Transverse colon (tissue), 4 donors: ENCODE measurements around the gene GNRHR.
"Not testable (repeated sequence)": the region's sequence is repeated elsewhere in the genome, so short reads cannot be mapped to it uniquely, and the experiment has no call there.

Source experiments
- EP300 ChIP-seq: sonication (generic); formaldehyde crosslinking; IDR thresholded peaks from one replicate; pipeline ENCODE4 v1.6.1; 2017; ENCODE audit warnings: antibody characterized with exemption, low read depth
- POLR2A ChIP-seq: fragments of 450-650 bp; IDR thresholded peaks from one replicate; pipeline ENCODE4 v1.6.1; 2016; ENCODE audit warnings: antibody characterized with exemption, mild to moderate bottlenecking, moderate library complexity
- POLR2AphosphoS5 ChIP-seq, 3 donors: sonication (generic); formaldehyde crosslinking; IDR thresholded peaks; one replicate each; pipeline ENCODE4 v1.6.1; 2016; ENCODE audit warnings: antibody characterized with exemption in 3 of 3
- TF ChIP-seq, protein P1 (sequence below), 5 experiments: fragments of 200-600 bp in 3 of 5; fragments of 450-650 bp in 2 of 5; sonication (generic) in 3 of 5; IDR thresholded peaks; 1 replicate in 2 of 5; 2 replicates in 3 of 5; pipeline ENCODE4 v1.5.1; 2016 to 2017; ENCODE audit warnings: antibody characterized with exemption in 5 of 5, inconsistent platforms in 3 of 5, mild to moderate bottlenecking in 2 of 5, moderate library complexity in 1 of 5

DNA sequence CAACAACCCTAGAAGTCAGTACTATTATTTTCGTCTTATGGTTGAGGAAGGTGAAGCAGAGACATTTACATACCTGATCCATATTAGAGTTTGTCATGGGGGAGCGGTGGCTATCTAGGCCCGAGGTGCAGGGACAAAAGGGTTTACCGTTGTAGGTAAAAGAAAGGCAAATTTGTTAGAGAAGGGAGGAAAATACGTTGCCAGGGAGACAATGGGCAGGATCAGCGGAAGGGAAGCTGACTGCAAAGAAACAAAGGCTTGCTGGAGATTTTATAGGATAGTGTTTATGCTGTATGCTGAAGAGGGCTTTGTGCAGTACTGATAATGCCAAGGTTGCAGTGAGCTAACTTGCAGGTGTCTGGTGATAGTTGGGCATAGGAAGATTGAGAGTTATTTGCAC, 2.8 kb upstream of the GNRHR start:
- TF ChIP-seq, protein P1, sequence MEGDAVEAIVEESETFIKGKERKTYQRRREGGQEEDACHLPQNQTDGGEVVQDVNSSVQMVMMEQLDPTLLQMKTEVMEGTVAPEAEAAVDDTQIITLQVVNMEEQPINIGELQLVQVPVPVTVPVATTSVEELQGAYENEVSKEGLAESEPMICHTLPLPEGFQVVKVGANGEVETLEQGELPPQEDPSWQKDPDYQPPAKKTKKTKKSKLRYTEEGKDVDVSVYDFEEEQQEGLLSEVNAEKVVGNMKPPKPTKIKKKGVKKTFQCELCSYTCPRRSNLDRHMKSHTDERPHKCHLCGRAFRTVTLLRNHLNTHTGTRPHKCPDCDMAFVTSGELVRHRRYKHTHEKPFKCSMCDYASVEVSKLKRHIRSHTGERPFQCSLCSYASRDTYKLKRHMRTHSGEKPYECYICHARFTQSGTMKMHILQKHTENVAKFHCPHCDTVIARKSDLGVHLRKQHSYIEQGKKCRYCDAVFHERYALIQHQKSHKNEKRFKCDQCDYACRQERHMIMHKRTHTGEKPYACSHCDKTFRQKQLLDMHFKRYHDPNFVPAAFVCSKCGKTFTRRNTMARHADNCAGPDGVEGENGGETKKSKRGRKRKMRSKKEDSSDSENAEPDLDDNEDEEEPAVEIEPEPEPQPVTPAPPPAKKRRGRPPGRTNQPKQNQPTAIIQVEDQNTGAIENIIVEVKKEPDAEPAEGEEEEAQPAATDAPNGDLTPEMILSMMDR (IDR thresholded peaks at IDR 0.05), result not testable (repeated sequence)
- TF ChIP-seq EP300; POLR2AphosphoS5 (IDR thresholded peaks at IDR 0.05); POLR2A: not testable (repeated sequence)
